ENCODE results near the gene SGK2.
"Not testable (repeated sequence)": the region's sequence is repeated elsewhere in the genome, so short reads cannot be mapped to it uniquely, and the experiment has no call there.

Gene SGK2

DNA sequence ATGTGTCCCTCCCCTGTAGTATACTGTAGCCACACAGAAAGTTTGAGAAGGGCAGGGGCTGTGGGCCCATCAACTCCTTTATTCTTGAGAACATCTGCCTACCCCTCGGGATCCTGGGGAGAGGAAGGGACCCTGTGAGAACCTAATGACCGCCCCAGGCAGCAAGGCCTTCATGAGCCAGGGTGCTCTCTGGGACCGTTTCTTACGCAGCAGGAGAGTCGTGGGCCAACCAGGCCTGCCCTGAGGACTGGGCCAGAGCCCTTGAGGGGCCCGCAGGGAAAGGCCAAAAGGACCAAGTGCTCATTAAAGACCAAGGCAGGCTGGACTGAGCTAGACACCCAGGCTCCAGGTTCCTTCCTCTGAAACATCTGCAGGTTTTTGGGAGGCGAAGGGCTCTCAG, 5.2 kb downstream of the SGK2 start:
- FAIRE-seq = no peak

DNA sequence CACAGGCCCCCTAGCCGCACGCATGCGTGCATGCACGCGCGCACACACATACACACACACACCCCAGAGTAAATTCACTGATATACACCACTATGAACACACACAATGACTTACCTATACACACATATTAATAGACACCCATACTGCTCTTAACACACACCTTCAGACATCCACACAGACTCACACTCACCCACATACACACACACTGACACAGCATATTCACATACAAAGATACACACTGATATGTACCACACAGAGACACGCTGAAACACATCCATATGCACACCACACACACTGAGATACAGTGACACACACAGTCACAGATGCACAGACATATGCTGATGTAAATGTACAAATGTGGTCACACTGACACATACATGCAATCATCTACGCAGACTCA, 5.6 kb downstream of the SGK2 start:
- FAIRE-seq = no peak

DNA sequence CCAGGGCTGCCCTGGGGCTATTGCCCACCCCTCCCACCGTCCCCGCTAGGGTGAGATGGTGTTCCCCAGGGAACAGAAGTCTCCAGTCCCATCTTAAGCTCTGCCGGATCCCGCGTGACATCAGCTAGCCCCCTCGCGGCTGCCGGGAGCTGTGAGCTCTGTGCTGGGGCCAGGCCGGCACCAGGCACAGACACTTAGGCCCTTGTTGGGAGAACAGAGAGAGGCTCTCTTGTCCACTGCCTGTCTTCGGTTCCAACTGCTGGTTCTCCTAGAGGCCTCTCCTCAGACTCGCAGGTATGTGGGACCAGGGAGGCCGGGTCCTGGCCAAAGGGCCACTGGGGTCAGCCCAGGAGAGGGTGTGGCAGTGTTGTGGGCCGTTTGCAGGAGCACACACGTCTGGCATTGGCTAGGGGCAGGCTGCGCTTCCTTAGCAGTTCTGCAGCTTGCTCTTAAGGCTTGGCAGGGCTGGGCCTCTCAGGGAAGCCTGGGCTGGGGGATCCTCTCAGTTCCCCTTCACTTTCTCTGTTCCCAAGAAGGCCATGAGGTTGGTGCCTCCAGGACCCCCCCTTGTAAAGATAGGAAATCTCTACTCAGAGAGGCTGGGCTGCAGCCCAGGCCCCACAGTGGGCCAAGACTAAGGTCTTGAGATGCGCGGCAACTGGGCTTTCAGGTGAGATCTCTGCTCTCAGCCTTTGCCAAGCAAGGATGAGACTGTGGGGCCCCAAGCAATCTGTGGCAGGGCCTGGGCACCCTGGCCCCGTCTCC, 6.3 kb downstream of the SGK2 start:
- FAIRE-seq = no peak

DNA sequence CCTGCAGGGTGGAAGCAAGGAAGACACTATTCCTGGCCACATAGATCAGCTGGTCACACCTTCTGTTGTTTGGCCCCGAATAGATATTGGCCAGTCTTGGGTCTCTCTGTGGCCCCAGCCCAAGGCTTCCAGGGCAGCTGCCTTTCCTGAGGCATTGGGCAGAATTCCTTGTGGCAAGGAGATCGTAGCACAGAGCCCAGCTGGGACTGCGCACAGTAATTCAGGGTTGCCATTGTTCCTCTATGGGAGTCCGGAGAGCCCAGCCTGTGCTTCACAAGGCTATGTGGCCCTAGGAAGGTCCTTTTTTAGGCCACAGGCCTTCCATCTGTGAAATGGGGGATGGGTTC, 6.9 kb downstream of the SGK2 start:
- no peak for FAIRE-seq

DNA sequence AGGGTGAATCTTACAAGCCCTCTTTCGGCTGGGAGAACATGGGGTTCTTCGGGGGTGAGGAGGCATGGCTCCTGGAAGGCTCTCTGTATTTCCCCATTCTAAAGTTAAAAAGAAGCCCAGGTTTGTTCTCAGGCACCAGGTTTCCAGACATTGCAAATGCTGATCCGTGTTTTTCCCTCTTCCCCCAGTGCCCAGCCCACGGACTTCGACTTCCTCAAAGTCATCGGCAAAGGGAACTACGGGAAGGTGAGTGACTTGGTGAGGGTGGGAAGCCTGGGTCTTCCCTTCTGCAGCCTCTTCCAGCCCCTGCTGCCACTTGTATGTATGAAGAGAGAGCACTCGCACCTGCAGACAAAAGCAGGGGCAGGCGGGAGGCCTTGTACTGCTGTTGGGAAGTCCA, 8.7 kb downstream of the SGK2 start:
- FAIRE-seq = no peak

DNA sequence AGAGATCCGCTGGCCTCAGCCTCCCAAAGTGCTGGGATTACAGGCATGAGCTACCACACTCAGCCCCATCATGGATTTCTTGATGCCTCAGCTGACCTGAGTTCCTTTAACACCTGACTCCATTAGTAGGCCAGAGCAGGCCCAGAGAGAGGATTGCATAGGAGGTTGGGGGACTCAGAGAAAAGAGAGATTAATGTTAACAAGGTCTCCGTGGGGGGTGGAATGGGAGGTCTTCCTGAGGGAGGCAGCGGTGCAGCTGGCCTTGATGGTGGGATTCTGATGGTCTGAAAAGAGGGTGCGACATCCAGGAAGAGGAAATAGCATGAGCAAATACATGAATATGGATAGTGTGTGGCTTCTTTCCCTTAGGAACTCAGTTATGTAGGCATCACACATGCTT, 9.9 kb downstream of the SGK2 start:
- no peak for FAIRE-seq

DNA sequence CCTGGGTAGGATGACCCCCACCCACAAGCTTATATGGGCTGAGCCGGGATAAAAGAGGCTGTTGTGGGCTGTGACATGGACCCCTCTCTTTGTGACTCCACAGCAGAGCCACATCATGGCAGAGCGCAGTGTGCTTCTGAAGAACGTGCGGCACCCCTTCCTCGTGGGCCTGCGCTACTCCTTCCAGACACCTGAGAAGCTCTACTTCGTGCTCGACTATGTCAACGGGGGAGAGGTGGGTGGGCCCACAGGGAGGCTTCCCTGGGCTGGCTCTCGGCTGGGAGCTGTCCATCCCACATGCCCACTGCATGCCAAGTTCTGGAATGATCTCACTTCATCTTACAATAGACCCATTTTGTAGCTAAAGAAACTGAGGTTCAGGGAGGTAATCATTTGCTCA, 10.5 kb downstream of the SGK2 start:
- no peak for FAIRE-seq

DNA sequence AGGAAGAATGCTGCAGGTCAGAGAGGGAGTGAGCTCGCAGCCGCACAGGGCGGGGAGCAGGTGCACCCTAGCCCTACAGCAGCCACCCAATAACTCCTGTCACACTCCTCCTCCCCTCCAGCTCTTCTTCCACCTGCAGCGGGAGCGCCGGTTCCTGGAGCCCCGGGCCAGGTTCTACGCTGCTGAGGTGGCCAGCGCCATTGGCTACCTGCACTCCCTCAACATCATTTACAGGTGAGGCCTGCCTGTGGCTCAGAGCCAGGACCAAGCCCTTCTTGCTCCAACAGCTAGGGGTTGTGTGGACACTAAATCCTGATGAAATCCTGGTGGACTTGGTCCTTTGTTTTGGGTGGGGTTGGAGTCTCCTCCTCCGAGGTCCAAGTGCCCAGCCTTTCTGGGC, 11.7 kb downstream of the SGK2 start:
- FAIRE-seq = no peak

DNA sequence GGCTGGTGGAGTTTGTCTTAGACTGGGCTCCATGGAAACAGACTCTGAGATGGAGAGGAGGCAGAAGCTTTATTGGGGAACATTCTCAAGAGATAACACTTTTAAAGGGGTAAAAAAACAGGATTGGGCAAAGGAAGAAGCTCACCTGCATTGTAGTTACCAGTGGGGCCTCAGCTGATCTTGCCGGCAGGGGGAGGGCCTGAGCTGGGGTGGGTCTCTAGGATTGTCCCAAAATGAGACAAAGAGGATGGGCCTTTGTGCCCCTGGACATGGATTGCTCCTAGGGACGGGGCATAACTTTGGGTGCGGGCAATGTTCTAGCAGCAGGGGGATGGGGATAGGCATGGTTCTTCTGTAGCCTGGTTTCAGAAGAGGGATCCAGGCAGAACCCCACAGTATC, 12.5 kb downstream of the SGK2 start:
- no peak for FAIRE-seq

DNA sequence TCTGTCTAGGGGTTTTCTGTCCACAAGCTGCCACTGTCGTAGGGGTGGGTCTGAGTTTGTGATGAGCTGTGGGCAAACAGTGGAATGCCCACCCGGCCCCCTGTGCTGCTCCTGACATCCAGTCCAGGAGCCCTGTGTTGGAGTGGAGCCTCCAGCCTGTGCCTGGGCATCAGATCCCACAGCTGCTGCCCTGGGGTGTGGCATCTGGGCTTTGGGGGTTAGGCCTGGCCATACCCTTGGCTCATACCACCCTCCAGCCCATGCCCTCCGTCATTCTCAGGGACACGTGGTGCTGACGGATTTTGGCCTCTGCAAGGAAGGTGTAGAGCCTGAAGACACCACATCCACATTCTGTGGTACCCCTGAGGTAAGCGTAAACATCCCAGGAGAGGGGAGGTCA, 12.9 kb downstream of the SGK2 start:
- FAIRE-seq = no peak

DNA sequence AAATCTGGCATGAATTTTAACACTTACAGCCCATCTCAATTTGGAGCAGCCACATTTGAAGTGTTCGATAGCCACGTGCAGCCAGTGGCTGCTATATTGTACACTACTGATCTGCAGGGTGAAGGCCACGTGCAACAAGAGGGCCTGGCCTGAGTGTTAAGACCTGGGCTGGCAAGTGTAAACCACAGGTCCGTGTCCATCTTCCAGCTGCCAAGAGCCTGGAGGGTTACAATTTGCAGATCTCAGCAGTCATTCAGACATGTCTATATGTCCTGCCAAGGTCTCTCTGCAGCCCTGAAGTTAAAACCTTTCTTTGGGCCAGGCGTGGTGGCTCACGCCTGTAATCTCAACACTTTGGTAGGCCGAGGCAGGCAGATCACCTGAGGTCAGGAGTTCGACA, 14.1 kb downstream of the SGK2 start:
- FAIRE-seq = no peak

DNA sequence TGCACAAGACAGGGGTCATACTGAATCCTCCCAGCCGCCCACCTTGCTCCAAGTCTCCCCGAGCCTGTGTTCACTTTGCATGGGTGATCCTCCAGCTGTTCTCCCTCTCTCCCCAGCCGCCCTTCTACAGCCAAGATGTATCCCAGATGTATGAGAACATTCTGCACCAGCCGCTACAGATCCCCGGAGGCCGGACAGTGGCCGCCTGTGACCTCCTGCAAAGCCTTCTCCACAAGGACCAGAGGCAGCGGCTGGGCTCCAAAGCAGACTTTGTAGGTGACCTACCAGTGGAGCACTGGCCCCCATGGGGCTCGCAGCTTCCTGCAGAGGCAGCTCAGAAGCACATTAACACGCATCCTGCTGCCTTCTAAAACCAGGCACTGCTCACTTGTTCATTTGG, 17.3 kb downstream of the SGK2 start:
- no peak for FAIRE-seq

DNA sequence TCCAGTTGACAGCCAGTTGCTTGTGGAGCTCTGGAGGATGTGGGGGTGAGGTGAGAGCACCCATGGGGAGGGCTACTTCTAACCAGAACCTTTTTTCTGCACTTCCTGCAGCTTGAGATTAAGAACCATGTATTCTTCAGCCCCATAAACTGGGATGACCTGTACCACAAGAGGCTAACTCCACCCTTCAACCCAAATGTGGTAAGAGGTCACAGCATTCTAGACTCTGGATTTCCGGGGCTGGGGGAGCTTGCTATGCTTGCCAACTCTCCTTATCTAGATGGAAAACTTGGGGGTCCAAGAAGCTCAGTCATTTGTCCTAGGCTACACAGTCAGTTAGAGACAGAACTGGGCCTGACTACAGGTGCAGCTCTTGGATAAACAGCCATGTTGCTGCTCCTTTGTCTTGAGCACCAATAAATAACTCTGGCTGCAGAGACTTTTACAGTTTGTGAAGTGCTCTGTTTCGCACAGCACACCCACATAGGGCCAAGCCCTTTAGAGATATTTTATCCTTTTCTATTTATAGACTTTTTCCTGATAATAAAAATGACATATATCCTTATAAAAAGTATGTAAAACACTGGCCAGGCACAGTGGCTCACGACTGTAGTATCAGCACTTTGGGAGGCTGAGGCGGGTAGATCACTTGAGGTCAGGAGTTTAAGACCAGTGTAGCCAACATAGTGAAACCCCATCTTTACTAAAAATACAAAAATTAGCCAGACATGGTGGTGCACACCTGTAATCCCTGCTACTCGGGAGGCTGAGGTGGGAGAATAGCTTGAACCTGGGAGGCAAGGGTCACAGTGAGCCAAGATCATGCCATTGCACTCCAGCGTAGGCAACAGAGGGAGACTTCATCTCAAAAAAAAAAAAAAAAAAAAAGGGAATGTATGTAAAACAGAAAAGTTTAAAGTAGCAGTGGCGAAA, 21.3 kb downstream of the SGK2 start:
- no peak for FAIRE-seq

DNA sequence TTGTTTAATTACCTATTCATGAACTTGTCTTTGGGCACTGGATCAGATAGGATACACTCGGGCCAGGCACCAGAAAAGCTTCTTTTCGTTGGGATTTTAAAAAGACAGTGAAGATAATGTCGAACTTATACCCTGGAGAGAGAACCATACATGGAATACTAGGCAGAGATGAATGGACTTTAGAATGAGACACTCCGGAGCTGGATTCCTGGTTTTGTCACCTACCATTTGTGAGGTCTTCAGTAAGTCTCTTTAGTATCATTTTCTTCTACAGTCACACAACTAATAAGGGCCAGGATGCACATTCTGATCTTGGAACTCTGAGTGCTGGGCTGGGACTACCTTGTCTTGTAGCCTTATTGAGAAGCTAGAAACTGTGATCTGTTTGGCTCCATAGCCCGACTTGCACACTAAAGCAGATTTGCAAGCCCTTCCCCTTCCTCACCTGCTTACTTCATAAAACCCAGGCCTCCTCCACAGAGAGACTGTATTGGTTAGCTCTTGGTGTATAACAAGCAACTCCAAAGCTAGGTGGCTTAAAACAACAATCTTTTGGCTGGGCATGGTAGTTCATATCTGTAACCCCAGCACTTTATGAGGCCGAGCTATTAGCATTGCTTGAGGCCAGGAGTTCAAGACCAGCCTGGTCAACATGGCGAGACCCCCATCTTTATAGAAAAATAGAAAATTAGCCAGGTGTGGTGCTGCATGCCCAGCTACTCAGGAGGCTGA, 24.5 kb downstream of the SGK2 start:
- no peak for FAIRE-seq

DNA sequence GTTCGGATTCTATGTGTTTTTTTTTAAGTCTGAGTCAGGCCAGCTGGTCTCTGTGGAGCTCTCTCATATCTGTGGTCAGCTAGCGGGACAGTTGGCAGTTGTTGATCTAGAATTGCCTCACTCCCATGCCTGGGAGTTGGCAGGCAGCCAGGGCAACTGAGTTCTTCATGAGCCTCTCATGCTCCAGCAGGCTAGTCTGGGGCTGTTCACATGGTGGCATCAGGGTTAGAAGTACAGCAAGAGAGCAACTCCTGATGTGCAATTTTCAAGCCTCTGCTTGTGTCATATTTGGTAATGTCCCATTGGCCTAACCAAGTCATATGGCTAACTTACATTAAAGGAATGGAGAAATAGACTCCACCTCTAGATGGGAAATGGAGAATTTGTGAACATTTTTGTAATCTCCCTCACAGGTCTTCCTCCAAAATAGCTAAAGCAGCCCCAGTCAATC, 25.2 kb downstream of the SGK2 start:
- FAIRE-seq = no peak

DNA sequence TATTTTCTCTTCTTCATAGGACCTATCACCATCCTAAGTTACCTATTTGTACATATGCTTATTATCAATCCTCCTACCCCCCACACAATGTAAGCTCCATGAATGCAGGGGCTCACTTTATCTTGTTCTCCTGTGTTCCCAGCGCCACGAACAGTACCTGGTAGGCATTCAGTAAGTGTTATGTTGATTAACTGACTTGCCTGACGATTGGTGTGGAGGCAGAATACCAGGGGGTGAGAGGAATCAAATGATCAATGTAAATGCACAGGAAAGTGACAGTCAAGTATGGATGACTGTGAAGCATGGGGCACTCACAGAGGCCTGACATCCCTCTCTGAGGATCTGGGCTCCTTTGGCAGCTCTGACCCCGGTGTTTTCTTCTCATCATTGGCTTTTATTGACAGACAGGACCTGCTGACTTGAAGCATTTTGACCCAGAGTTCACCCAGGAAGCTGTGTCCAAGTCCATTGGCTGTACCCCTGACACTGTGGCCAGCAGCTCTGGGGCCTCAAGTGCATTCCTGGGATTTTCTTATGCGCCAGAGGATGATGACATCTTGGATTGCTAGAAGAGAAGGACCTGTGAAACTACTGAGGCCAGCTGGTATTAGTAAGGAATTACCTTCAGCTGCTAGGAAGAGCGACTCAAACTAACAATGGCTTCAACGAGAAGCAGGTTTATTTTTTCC, 25.8 kb downstream of the SGK2 start:
- FAIRE-seq = no peak

DNA sequence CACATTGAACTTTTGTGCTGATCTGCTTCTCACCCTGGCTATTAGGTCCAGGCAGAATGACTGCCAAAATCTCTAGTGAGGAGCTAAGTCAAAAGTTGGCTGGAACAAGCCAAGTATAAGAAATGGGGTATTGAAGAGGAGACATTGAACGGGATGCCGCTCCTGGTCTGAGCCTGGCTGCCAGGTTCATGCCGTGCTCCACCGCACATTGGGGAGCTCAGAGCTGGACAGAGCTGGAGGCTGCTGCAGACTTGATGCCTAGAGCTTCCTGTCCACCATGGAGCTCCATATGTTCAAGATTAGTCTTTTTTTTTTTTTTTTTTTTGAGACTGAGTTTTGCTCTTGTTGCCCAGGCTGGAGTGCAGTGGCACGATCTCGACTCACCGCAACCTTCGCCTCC, 27.8 kb downstream of the SGK2 start:
- no peak for FAIRE-seq

DNA sequence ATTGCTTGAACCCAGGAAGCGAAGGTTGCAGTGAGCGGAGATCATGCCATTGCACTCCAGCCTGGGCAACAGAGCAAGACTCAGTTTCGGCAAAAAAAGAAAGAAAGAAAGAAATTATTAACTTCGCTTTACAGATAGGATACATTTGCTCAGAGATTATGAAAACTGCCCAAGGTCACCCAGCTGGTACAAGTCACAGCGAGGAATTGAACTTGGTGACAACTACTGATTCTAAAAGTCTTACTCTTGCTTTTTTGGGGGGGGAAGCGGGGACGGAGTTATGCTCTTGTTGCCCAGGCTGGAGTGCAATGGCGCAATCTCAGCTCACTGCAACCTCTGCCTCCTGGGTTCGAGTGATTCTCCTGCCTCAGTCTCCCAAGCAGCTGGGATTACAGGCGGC, 29.7 kb downstream of the SGK2 start:
- not testable (repeated sequence) for FAIRE-seq

DNA sequence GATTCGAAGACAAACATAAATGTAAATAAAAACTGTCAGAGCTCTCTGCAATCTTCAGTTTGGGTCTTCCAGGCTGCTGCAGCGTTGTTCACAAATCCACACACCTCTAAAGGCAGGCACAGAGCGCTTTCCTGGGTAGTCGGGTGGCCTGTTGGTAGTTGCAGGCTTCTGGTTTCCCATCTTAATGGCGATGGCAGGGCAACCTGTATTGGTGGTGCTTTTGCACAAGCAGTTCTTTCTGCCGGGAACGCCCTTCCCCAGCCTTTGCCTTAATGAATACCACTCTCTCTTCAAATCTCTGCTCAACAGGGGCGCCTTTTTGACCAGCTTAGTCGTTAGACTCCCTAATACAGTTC, 31.2 kb downstream of the SGK2 start:
- FAIRE-seq = no peak

DNA sequence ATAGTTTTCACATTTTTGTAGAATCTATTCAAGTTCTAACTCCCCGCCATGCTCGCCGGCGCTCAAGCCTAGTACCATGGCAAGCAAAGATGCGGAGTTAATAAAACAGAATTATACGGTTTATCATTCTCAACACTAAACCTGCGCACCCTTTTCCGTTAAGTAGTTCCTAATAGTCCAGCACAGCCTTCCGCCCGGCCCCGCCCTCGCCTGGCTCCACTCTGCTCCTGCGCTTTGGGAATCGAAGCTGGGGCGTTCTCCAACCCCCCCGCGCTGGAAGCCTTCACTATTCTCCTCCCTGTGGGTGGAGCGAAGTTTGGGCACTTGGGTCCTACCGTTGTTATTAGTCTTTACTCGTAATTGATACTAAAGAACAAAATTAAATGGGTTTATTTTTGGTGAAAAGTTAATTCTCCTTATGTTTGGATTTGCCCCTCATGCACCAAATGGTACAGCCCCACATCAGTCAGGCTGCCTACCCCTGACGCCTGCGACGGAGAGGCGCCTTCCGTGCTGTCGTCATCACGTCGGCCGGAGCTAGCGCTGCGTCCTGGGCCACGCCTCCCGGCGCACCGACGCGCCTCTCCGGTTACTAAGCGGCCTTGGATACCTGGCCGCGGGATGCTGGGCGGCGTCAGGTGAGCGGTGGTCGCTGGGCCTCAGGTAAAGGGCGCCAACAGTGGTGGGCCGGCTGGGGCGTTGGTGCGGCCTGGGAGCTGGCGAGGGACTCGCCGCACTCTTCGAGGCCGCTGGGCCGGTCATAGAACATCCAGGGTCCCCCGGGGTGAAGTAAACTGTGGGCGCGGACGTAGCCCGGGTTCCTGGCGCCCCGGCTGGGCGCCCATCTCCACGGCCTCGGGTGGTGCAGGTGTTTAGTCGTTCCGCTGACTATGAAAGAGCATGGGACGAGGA, 31.8 kb downstream of the SGK2 start, which contains the start of gene IFT52:
IFT52 (plus strand) TSS at position 546 of the 912 bp plus-strand sequence. CDS start 3,762 bp downstream, outside the sequence.
- FAIRE-seq = no peak

DNA sequence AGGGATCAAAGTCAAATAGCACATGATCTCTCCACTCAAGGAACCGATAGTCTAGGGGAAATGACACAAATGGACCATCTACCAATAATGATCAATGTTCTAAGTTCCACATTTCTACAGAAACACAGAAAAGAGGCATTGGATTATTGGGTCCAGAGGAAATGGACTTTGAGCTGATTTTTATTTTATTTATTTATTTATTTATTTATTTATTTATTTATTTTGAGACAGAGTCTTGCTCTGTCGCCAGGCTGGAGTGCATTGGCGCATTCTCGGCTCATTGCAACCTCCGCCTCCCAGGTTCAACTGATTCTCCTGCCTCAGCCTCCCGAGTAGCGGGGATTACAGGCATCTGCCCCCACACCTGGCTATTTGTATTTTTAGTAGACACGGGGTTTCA, 43.1 kb downstream of the SGK2 start:
- FAIRE-seq = not testable (repeated sequence)

DNA sequence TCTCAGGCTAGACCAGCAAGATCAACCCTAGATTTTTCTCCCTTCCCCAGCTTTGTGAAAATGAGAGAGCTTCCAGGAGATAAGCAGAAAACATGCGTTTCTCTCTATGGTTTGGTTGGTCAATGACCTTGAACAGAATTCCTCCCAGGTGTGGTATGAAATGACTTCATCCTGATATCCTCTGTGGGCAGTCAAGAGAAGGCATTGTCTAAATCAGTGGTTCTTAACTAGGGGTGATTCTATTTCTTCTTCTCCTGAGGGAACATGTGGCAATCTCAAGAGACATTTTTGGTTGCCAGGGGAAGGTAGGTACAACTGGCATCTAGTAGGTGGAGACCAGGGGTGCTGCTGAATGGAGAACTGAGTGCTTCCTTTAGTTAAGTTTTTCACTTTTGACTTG, 44.3 kb downstream of the SGK2 start:
- no peak for FAIRE-seq
